ENCODE data around the gene DPCD.

The DPCD gene

DNA sequence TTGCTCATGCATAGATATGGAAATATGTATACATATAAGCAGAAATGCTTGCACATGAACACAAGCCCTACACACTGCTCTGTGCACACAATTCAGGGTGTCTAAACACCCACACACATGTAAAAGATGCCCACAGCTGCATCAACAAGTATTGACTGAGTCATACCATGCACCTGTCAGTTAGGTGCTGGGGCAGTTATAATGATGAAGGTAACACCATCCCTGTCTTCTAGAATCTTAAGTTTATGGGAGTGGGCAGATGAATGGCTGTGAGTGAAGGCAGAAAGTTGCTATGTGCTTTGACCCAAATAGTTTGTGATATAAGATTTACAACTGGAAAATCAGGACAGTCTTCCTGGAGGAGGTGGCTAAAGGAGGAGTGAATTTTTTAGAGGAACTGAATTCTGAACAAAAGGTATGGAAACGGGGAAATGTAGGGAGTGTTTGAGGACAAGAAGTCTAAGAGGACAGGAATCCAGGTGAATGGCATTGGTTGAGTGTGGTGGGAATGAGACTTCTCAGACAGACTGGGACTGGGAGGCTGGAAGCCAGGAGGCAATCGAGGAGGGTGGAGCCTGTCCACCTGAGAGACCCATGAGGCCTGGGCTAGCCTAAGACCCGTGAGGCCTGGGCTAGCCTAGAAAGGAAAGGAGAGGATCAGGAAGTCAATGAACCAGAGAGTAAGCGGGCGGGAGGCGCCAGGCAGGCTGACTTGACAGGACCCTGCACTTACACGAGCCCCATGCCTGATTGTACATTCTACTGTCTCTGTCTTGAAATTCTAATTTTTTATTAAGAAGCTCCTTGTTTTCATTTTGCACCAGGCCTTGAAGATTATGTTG is 20.7 kb upstream of the DPCD start:
- H3K4me1 ChIP-seq (ENCODE audit: control insufficient read depth, insufficient read depth, low read length, unreplicated experiment), result peaks cover 6% of the 10 kb centered on the region
- H3K36me3 ChIP-seq (ENCODE audit: insufficient read depth, low read length), result no peaks in the 10 kb centered on the region
- no peak overlapping the region for H3K27ac ChIP-seq (ENCODE audit: low read depth, low read length)
- H3K27me3 ChIP-seq (ENCODE audit: insufficient read depth, low read length), result peaks cover 53% of the 10 kb centered on the region
- no peak overlapping the region for H3K4me3 ChIP-seq (ENCODE audit: low read depth, low read length)
- no peak overlapping the region for H2AFZ ChIP-seq (ENCODE audit: low read length, unreplicated experiment)
- H3K79me2 ChIP-seq (ENCODE audit: control insufficient read depth, insufficient read depth, low read length, unreplicated experiment), result no peaks in the 10 kb centered on the region

DNA sequence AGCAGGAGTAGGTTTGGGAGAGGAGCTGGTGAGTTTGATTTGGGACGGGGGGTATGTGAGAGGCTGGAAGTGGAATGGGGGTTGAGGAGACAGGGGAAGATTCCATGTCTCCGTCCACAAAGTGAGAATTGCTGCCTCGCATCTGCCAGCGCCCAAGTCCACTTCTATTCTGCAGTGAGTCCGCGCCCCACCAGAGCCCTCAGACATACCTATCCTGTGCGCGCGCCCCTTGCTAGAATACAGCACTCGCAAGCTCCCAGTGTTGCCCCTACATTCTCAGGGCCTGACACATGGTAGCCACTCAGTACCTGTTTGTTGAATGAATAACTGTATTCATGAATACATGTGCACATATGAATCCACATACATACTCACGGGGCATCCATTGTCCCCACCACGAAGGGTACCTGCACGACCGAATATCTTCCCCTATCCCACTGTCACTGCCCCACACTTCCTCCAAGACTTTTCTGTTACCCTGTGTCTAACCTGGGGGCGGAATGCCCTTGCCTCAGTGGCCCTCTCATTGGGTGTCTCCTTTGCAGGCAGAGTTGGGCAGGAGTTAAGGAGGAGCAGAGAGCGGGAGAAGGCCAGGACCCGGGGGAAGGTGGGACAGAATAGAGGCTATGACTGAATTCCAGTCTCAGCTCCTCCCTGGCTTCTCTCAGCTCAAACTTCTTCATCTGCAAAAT is 19.9 kb upstream of the DPCD start:
- Histone ChIP-seq H2AFZ (ENCODE audit: low read length, unreplicated experiment) (no peak overlapping the region), H3K27ac (ENCODE audit: low read depth, low read length) (no peak overlapping the region), H3K4me3 (ENCODE audit: low read depth, low read length) (no peak overlapping the region), H3K36me3 (ENCODE audit: insufficient read depth, low read length) (no peaks in the 10 kb centered on the region), H3K79me2 (ENCODE audit: control insufficient read depth, insufficient read depth, low read length, unreplicated experiment) (no peaks in the 10 kb centered on the region), H3K4me1 (ENCODE audit: control insufficient read depth, insufficient read depth, low read length, unreplicated experiment) (peaks cover 6% of the 10 kb centered on the region), H3K27me3 (ENCODE audit: insufficient read depth, low read length) (peaks cover 53% of the 10 kb centered on the region)

DNA sequence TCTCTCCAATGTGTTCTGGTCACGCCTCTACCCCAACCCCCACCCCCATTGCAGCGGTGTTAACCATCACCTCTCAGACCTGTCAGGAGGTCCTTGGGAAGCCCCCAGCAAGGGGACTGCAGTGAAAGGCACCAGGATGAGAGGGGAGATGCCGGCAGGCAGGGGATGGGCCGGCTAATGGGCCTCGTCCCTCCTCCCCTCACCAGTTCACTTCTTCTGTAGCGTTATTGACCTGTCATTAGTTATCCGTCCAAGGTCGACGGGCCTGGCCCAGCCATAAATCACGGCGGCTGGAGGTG is 18.8 kb upstream of the DPCD start:
- Histone ChIP-seq H3K4me3 (ENCODE audit: low read depth, low read length) (peak overlapping the region; percentile 83), H3K27me3 (ENCODE audit: insufficient read depth, low read length) (peaks cover 53% of the 10 kb centered on the region), H3K27ac (ENCODE audit: low read depth, low read length) (no peak overlapping the region), H3K36me3 (ENCODE audit: insufficient read depth, low read length) (no peaks in the 10 kb centered on the region), H3K4me1 (ENCODE audit: control insufficient read depth, insufficient read depth, low read length, unreplicated experiment) (peaks cover 6% of the 10 kb centered on the region), H3K79me2 (ENCODE audit: control insufficient read depth, insufficient read depth, low read length, unreplicated experiment) (no peaks in the 10 kb centered on the region), H2AFZ (ENCODE audit: low read length, unreplicated experiment) (no peak overlapping the region)

DNA sequence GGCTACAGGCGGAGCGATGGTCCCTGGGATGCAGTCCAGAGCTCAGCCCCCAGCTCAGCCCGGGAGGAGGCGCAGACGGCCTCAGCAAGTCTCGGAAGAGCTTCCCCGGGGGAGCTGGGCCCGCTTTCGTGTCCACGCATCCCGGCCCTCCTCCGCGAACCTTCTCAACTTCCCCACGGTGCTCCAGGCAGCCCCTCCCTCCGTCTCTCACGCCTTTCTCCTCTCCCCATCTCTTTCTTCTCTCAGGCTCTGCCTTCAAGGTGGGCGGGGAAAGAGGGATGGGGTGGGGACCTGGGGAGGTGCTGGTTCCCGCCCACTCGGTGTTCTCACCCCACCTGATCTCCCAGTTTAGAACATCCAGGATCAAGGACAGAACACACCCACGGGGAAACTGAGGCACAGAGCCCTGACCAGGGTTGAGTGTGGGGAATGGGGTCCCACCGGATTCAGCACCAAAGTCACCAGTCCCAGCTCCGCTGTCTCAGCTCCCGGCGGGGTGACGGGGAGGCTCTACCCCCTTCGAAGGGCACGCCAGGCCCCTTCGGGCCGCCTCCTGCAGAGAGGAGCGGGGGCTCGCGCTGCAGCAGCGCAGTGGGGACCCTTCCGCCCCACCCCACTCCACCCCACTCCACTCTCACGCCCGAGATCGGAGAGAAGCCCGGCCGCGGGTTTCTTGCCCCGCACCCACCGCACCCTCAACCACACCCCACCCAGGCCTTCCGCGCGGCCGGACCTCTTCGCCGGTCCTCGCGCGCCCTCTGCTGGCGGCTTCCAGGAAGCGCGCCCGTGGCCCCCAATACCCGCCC is 18.3 kb upstream of the DPCD start:
- Histone ChIP-seq H3K27ac (ENCODE audit: low read depth, low read length) (no peak overlapping the region), H3K79me2 (ENCODE audit: control insufficient read depth, insufficient read depth, low read length, unreplicated experiment) (no peaks in the 10 kb centered on the region), H2AFZ (ENCODE audit: low read length, unreplicated experiment) (peak overlapping the region; percentile 47)

GRCh38 chr10:101570428-101571270 is 17.5 kb upstream of the DPCD start:
- Histone ChIP-seq H3K27ac (ENCODE audit: low read depth, low read length) (no peak overlapping the region), H3K4me3 (ENCODE audit: low read depth, low read length) (peak overlapping the region; percentile 83), H3K79me2 (ENCODE audit: control insufficient read depth, insufficient read depth, low read length, unreplicated experiment) (no peaks in the 10 kb centered on the region), H3K36me3 (ENCODE audit: insufficient read depth, low read length) (no peaks in the 10 kb centered on the region), H2AFZ (ENCODE audit: low read length, unreplicated experiment) (peak overlapping the region; percentile 67), H3K4me1 (ENCODE audit: control insufficient read depth, insufficient read depth, low read length, unreplicated experiment) (peaks cover 6% of the 10 kb centered on the region), H3K27me3 (ENCODE audit: insufficient read depth, low read length) (peaks cover 43% of the 10 kb centered on the region)

More for the DNA sequence above, 18.3 kb upstream of the DPCD start:
- Histone ChIP-seq H3K4me3 (ENCODE audit: low read depth, low read length) (peak overlapping the region; percentile 83), H3K4me1 (ENCODE audit: control insufficient read depth, insufficient read depth, low read length, unreplicated experiment) (peaks cover 6% of the 10 kb centered on the region), H3K27me3 (ENCODE audit: insufficient read depth, low read length) (peaks cover 52% of the 10 kb centered on the region), H3K36me3 (ENCODE audit: insufficient read depth, low read length) (no peaks in the 10 kb centered on the region)

GRCh38 chr10:101571271-101571925 is 16.7 kb upstream of the DPCD start:
- Histone ChIP-seq H3K4me1 (ENCODE audit: control insufficient read depth, insufficient read depth, low read length, unreplicated experiment) (peaks cover 6% of the 10 kb centered on the region), H3K36me3 (ENCODE audit: insufficient read depth, low read length) (no peaks in the 10 kb centered on the region), H3K27me3 (ENCODE audit: insufficient read depth, low read length) (peaks cover 36% of the 10 kb centered on the region), H2AFZ (ENCODE audit: low read length, unreplicated experiment) (no peak overlapping the region), H3K79me2 (ENCODE audit: control insufficient read depth, insufficient read depth, low read length, unreplicated experiment) (no peaks in the 10 kb centered on the region), H3K27ac (ENCODE audit: low read depth, low read length) (no peak overlapping the region), H3K4me3 (ENCODE audit: low read depth, low read length) (no peak overlapping the region)

DNA sequence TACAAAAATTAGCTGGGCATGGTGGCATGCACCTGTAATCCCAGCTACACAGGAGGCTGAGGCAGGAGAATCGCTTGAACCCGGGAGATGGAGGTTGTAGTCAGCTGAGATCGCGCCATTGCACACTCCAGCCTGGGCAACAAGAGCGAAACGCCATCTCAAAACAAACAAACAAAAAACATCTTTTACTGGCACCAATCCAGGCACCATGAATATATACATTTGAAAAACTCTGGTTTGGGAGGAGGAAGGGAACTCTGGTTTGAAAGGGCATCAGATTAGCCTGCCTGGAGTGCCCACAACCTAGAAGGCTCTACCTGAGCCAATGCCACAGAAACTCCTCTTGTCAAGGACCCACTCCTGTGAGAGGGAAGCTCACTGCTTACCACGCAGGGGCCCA is 16.0 kb upstream of the DPCD start:
- Histone ChIP-seq H3K4me3 (ENCODE audit: low read depth, low read length) (no peak overlapping the region), H3K79me2 (ENCODE audit: control insufficient read depth, insufficient read depth, low read length, unreplicated experiment) (no peaks in the 10 kb centered on the region), H3K27ac (ENCODE audit: low read depth, low read length) (no peak overlapping the region), H3K27me3 (ENCODE audit: insufficient read depth, low read length) (peaks cover 29% of the 10 kb centered on the region), H2AFZ (ENCODE audit: low read length, unreplicated experiment) (no peak overlapping the region), H3K36me3 (ENCODE audit: insufficient read depth, low read length) (no peaks in the 10 kb centered on the region), H3K4me1 (ENCODE audit: control insufficient read depth, insufficient read depth, low read length, unreplicated experiment) (peaks cover 3% of the 10 kb centered on the region)

- H3K27ac ChIP-seq (ENCODE audit: low read depth, low read length), result no peak overlapping the region
- peaks cover 3% of the 10 kb centered on the region for H3K4me1 ChIP-seq (ENCODE audit: control insufficient read depth, insufficient read depth, low read length, unreplicated experiment)
- H3K27me3 ChIP-seq (ENCODE audit: insufficient read depth, low read length), result peaks cover 23% of the 10 kb centered on the region
- H2AFZ ChIP-seq (ENCODE audit: low read length, unreplicated experiment), result no peak overlapping the region
- H3K36me3 ChIP-seq (ENCODE audit: insufficient read depth, low read length), result no peaks in the 10 kb centered on the region
- H3K79me2 ChIP-seq (ENCODE audit: control insufficient read depth, insufficient read depth, low read length, unreplicated experiment), result no peaks in the 10 kb centered on the region
- H3K4me3 ChIP-seq (ENCODE audit: low read depth, low read length), result no peak overlapping the region
Measured at GRCh38 chr10:101572785-101573184, 15.3 kb upstream of the DPCD start.

DNA sequence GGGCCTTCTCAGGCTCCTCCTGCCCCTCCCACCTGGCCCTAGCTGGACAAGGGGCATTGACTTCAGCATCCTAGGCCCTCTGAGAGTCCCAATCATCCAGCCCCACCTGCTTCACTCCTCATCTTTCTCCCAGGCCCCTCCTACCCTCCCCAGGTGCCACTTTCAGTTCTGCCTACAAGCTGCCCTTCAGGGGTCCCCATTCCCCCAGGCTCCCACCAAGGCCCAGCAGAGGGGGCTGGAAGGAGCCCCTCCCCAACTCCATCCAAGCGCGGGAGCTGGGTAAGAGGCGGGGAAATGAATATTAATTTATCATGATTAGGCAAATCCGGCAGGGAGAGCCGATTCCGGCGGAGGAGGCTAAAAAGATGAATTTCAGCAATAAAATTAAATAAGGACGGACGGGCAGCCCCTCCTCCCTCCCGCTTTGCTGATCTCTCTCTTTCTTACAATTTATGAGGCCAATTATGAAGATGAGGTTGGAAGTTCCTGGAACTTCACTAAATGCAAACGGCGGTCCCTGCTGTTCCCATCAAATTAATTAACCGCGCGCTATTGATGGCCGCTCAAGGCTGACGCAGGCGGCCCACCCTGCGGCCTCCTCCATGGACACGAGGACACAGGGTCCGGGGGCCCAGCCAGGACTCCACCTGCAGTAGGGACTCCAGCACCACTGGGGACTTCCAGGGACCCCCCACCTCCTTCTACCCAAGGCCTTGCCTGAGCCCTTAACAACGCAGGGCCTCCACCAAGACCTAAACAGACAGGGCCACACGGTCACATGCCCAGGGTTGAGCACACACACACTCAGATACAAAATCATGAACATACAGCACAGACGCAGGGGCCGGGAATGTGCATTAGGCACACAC is 14.0 kb upstream of the DPCD start:
- H3K4me1 ChIP-seq (ENCODE audit: control insufficient read depth, insufficient read depth, low read length, unreplicated experiment), result peaks cover 3% of the 10 kb centered on the region
- no peaks in the 10 kb centered on the region for H3K79me2 ChIP-seq (ENCODE audit: control insufficient read depth, insufficient read depth, low read length, unreplicated experiment)
- no peak overlapping the region for H2AFZ ChIP-seq (ENCODE audit: low read length, unreplicated experiment)
- H3K4me3 ChIP-seq (ENCODE audit: low read depth, low read length), result no peak overlapping the region
- H3K36me3 ChIP-seq (ENCODE audit: insufficient read depth, low read length), result no peaks in the 10 kb centered on the region
- peaks cover 9% of the 10 kb centered on the region; the same call in 1 of the 2 replicates for H3K27me3 ChIP-seq (ENCODE audit: insufficient read depth, low read length)
- H3K27ac ChIP-seq (ENCODE audit: low read depth, low read length), result no peak overlapping the region
